ENCODE data around the gene NMT2. TPM values are rescaled to one million over a fixed set of nuclear protein-coding genes. Genes with fewer than 3 reads are reported as not detected.

Gene NMT2
- total RNA-seq, 1 experiment from 2014 or later, result 11.8 TPM

DNA sequence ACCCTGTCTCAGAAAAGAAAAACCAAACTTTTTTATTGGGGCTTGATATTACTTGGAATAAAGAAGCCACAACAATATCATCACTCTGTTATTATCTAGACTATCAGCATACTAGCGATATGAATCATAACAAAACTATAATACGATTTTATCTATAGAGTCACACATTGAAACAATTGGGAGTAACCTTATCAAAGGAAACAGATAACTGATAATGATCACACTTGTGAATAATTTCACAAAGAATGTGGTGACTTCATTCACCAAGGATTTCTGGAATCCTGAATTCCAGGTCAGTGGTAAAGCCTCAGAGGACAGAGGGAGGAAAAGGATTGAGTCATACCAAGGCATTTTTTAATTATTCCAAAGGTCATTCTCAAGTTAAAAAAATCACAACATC is 32.1 kb upstream of the NMT2 start:
- Histone ChIP-seq H3K4ac (ENCODE audit: low read depth, low read length) (no peak overlapping the region), H4K5ac (ENCODE audit: insufficient read length, low read depth, low read length) (no peak overlapping the region), H3T11ph (ENCODE audit: low read length) (no peak overlapping the region), H3K23ac (ENCODE audit: insufficient read length, low read depth, low read length) (no peak overlapping the region), H3K9me3 (ENCODE audit: control insufficient read depth, low read depth, low read length) (no peaks in the 10 kb centered on the region), H4K91ac (ENCODE audit: insufficient read length, low read depth, low read length) (no peak overlapping the region), H3K23me2 (ENCODE audit: insufficient read length, low read depth, low read length, poor library complexity, severe bottlenecking) (no peaks in the 10 kb centered on the region), H4K20me1 (ENCODE audit: control insufficient read depth, insufficient read depth, insufficient read length) (no peaks in the 10 kb centered on the region), H2AFZ (ENCODE audit: low read length) (no peak overlapping the region), H3K14ac (ENCODE audit: insufficient read depth, low read length) (peak overlapping the region; percentile 68; the same call in 1 of the 2 replicates), H3K9ac (ENCODE audit: extremely low read depth, insufficient read length, low read length) (no peak overlapping the region), H3K27me3 (ENCODE audit: insufficient read depth, low read length) (no peaks in the 10 kb centered on the region), H2AK5ac (ENCODE audit: insufficient read length, low read length) (no peak overlapping the region), H3K18ac (ENCODE audit: insufficient read length, low read depth, low read length) (peak overlapping the region; percentile 75), H2BK20ac (ENCODE audit: low read depth, low read length, poor library complexity, severe bottlenecking) (no peak overlapping the region), H3K56ac (ENCODE audit: insufficient read length, low read depth, low read length) (no peak overlapping the region), H3K79me1 (ENCODE audit: insufficient read depth, low read depth, low read length, poor library complexity, severe bottlenecking) (no peaks in the 10 kb centered on the region), H2BK5ac (ENCODE audit: insufficient read length, low read length) (no peak overlapping the region), H2BK120ac (ENCODE audit: low read depth, low read length, poor library complexity, severe bottlenecking) (no peak overlapping the region), H4K8ac (replicated peaks; ENCODE audit: insufficient read length, low read depth, low read length) (no peak overlapping the region), H2BK15ac (ENCODE audit: low read depth, low read length) (no peak overlapping the region), H2BK12ac (ENCODE audit: insufficient read length, low read depth, low read length) (no peak overlapping the region), H3K79me2 (ENCODE audit: insufficient read depth, low read length) (no peaks in the 10 kb centered on the region), H3K27ac (ENCODE audit: insufficient read length, low read depth, low read length) (no peak overlapping the region), H3K4me1 (ENCODE audit: insufficient read depth, low read length) (peaks cover 4% of the 10 kb centered on the region; the same call in 1 of the 2 replicates), H3K4me2 (ENCODE audit: insufficient read depth, insufficient read length, low read length) (no peak overlapping the region)
- Mint-ChIP-seq H3K27me3 (ENCODE audit: low read depth) (no peaks in the 10 kb centered on the region), H3K36me3 (ENCODE audit: insufficient read depth in 1 of 3, low read depth in 3 of 3) (no peaks in the 10 kb centered on the region; a peak in 1 of 7 replicates), H3K9me3 (no peaks in the 10 kb centered on the region), H3K4me1 (peaks cover 24 to 30% of the 10 kb centered on the region in 2 experiments), H3K27ac (peak overlapping the region in 1 of 3 experiments; percentile 92; a peak in 1 of 7 replicates), H3K4me3 (no peak overlapping the region)
- WGBS (ENCODE audit: extremely low coverage, insufficient read length, low lambda C conversion rate), result no CpG with 5 or more reads among the region's 2 CpGs
- TF ChIP-seq, protein P1, sequence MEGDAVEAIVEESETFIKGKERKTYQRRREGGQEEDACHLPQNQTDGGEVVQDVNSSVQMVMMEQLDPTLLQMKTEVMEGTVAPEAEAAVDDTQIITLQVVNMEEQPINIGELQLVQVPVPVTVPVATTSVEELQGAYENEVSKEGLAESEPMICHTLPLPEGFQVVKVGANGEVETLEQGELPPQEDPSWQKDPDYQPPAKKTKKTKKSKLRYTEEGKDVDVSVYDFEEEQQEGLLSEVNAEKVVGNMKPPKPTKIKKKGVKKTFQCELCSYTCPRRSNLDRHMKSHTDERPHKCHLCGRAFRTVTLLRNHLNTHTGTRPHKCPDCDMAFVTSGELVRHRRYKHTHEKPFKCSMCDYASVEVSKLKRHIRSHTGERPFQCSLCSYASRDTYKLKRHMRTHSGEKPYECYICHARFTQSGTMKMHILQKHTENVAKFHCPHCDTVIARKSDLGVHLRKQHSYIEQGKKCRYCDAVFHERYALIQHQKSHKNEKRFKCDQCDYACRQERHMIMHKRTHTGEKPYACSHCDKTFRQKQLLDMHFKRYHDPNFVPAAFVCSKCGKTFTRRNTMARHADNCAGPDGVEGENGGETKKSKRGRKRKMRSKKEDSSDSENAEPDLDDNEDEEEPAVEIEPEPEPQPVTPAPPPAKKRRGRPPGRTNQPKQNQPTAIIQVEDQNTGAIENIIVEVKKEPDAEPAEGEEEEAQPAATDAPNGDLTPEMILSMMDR (conservative IDR thresholded peaks at IDR 0.05), result no peak
- DNase-seq, result no peak
